Spleen (tissue), 11 donors: ENCODE data around the gene SYDE1. TPM values are rescaled to one million over a fixed set of nuclear protein-coding genes. Genes with fewer than 3 reads are reported as not detected.

Experiments
- DNase-seq: peaks from one replicate; pipeline ENCODE4 v3.0.0-alpha.2; 2020
- H3K27ac ChIP-seq, 8 donors: fragments of 200-600 bp; sonication (generic) in 7 of 8; 1 replicate in 4 of 8; 2 replicates in 4 of 8; pipeline versions ENCODE4 v1.5.0 to v1.8.0; 2016 to 2021; ENCODE audit warnings: inconsistent platforms in 4 of 8, mild to moderate bottlenecking in 4 of 8, moderate library complexity in 1 of 8
- H3K27me3 ChIP-seq, 7 donors: fragments of 200-600 bp; sonication (generic) in 6 of 7; replicated peaks in 1 of 7; 1 replicate in 4 of 7; 2 replicates in 3 of 7; pipeline versions ENCODE4 v1.5.0 to v1.8.0; 2016 to 2021; ENCODE audit warnings: inconsistent platforms in 3 of 7, mild to moderate bottlenecking in 1 of 7
- H3K36me3 ChIP-seq, 6 donors: fragments of 200-600 bp; sonication (generic) in 5 of 6; 1 replicate in 4 of 6; 2 replicates in 2 of 6; pipeline versions ENCODE4 v1.5.0 to v1.8.0; 2016 to 2021; ENCODE audit warnings: inconsistent platforms in 2 of 6
- H3K4me1 ChIP-seq, 6 donors: fragments of 200-600 bp; sonication (generic) in 5 of 6; 1 replicate in 3 of 6; 2 replicates in 3 of 6; pipeline versions ENCODE4 v1.5.0 to v1.8.0; 2016 to 2021; ENCODE audit warnings: inconsistent platforms in 3 of 6
- H3K4me3 ChIP-seq, 8 donors: fragments of 200-600 bp; sonication (generic) in 7 of 8; 1 replicate in 4 of 8; 2 replicates in 4 of 8; pipeline versions ENCODE4 v1.5.0 to v1.8.0; 2016 to 2021; ENCODE audit warnings: inconsistent platforms in 4 of 8, mild to moderate bottlenecking in 4 of 8, moderate library complexity in 2 of 8
- H3K9me3 ChIP-seq, 8 donors: fragments of 200-600 bp; sonication (generic) in 7 of 8; 1 replicate in 4 of 8; 2 replicates in 4 of 8; pipeline versions ENCODE4 v1.5.0 to v1.8.0; 2016 to 2021; ENCODE audit warnings: inconsistent platforms in 4 of 8
- CTCF ChIP-seq, 11 experiments: fragments of 200-600 bp in 7 of 11; fragments of 450-650 bp in 4 of 11; sonication (generic) in 4 of 11; IDR thresholded peaks in 8 of 11; conservative IDR thresholded peaks in 3 of 11; 1 replicate in 7 of 11; 2 replicates in 4 of 11; pipeline versions ENCODE4 v1.4.0 to v1.8.0; 2016 to 2021; ENCODE audit warnings: antibody characterized with exemption in 11 of 11, inconsistent platforms in 4 of 11, mild to moderate bottlenecking in 1 of 11
- POLR2A ChIP-seq, 3 donors: fragments of 450-650 bp; IDR thresholded peaks; one replicate each; pipeline ENCODE4 v1.5.1; 2017; ENCODE audit warnings: antibody characterized with exemption in 3 of 3, mild to moderate bottlenecking in 1 of 3
- POLR2AphosphoS5 ChIP-seq, 3 donors: sonication (generic); formaldehyde crosslinking; IDR thresholded peaks; one replicate each; pipeline ENCODE4 v1.5.1; 2017; ENCODE audit warnings: antibody characterized with exemption in 3 of 3
- WGBS, 5 donors: extraction: QIAGEN DNeasy Blood & Tissue Kit in 3 of 5; methylation state at CpG; one replicate each; pipeline versions ENCODE4 v1.1.5 to v1.1.7; 2013 to 2018; 5-methylcytosine and 5-hydroxymethylcytosine counted together
- intact Hi-C: fragments of 100-400 bp; cut with DNase I; formaldehyde crosslinking; loops from one replicate; pipeline ENCODE4 v1.15.0; 2023; ENCODE audit warnings: low total_unique reads
- polyA plus RNA-seq, 3 donors: library from polyadenylated mRNA; stranded (reverse); fragments of 200-250 nt; gene quantifications; one replicate each; pipeline ENCODE4 v1.2.1, GENCODE V29; 2013
- total RNA-seq, 7 donors: library from RNA; depleted of rRNA in 3 of 7; stranded (reverse); fragments of >200 nt in 3 of 7; fragmentation: NEBNext Ultra II Directional in 4 of 7; extraction: Animal tissue kit (Norgen Biotek cat#: 25700) in 4 of 7; gene quantifications; one replicate each; pipeline versions ENCODE4 v1.1.0 to v1.2.1, GENCODE V29; 2016 to 2021
- donor health status: healthy with polysubstance abuse.
- donor health status: DM: no; HTN: no; CAD: no; lungs with moderate emphysema.
- donor health status: DM: no; HTN: no; CAD: no.
- donor health status: Bipolar disorder and iron deficiency.
- donor health status: healthy.
- donor health status: DM: no; HTN: no; CAD: no.
- donor health status: DM: yes; HTN: yes; CAD: no.

Gene SYDE1
- total and polyA plus RNA-seq, 10 donors, result 2.0 to 27.6 (median 14.7) TPM

DNA sequence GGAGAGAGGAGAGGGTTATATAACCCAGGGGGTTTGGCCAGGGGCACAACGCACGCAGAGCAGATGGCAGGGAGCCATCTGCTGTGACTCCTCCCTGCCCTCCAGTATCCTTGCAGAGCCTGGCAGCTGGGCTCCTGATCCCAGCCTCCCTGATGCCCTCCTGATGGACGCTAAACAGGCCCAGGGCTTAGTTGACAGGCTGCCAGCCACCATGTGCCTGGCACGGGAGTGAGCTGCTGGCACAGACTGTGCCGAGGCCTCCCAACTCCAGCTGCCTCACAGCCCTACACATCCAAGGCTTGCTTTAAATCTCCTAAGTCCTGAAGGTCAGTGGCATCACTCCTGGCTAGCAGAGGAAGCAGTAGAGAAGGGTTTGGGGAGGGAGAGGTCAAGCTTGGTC lies 16.7 kb downstream of the SYDE1 start:
- peaks cover 3 to 47% (median 39%) of the 10 kb centered on the region in 6 donors for H3K36me3 ChIP-seq

GRCh38 chr19:15124572-15125231 lies 17.5 kb downstream of the SYDE1 start:
- Histone ChIP-seq H3K27me3 (peaks cover 0 to 6% (median 0%) of the 10 kb centered on the region in 7 donors), H3K4me1 (peaks cover 0 to 30% (median 21%) of the 10 kb centered on the region in 6 donors), H3K36me3 (peaks cover 0 to 39% (median 31%) of the 10 kb centered on the region in 6 donors), H3K4me3 (peak overlapping the region; percentile 56 to 90 (median 76)), H3K27ac (peak overlapping the region; percentile 83 to 96 (median 93)), H3K9me3 (no peaks in the 10 kb centered on the region)
- intact Hi-C loops, result no loop called here
- no peak for TF ChIP-seq POLR2A (IDR thresholded peaks at IDR 0.05)
- TF ChIP-seq CTCF (IDR thresholded peaks at IDR 0.05 in 8 of 11, conservative IDR thresholded peaks at IDR 0.05 in 3 of 11), result no peak
- TF ChIP-seq POLR2AphosphoS5 (IDR thresholded peaks at IDR 0.05), result no peak
- WGBS, 5 donors, result 2 to 8% (median 5%) methylated on average over 17 to 33 of the region's 33 CpGs
- no peak for DNase-seq

More for the DNA sequence above, 16.7 kb downstream of the SYDE1 start:
- Histone ChIP-seq H3K4me3 (peak overlapping the region in 2 of 8 donors; percentile 69 to 85), H3K9me3 (peaks cover 0 to under 1% (median 0%) of the 10 kb centered on the region in 8 donors), H3K4me1 (peaks cover 0 to 30% (median 21%) of the 10 kb centered on the region in 6 donors), H3K27ac (peak overlapping the region in 5 of 8 donors; percentile 8 to 96 (median 91)), H3K27me3 (peaks cover 0 to 1% (median 0%) of the 10 kb centered on the region in 7 donors)
- TF ChIP-seq POLR2A (IDR thresholded peaks at IDR 0.05), result no peak
- TF ChIP-seq CTCF (IDR thresholded peaks at IDR 0.05 in 8 of 11, conservative IDR thresholded peaks at IDR 0.05 in 3 of 11), result no peak
- TF ChIP-seq POLR2AphosphoS5 (IDR thresholded peaks at IDR 0.05), result no peak
- 51 to 83% (median 72%) methylated on average over 5 of the region's 5 CpGs for WGBS, 5 donors
- intact Hi-C loops, result no loop called here
- no peak for DNase-seq

GRCh38 chr19:15125232-15126067 lies 18.2 kb downstream of the SYDE1 start:
- 0 to 1% (median 0%) methylated on average over 53 to 61 of the region's 61 CpGs for WGBS, 5 donors
- intact Hi-C loops, result no loop called here
- Histone ChIP-seq H3K4me3 (peak overlapping the region; percentile 56 to 90 (median 76)), H3K4me1 (peaks cover 0 to 30% (median 21%) of the 10 kb centered on the region in 6 donors), H3K27me3 (peaks cover 0 to 14% (median 0%) of the 10 kb centered on the region in 7 donors), H3K9me3 (no peaks in the 10 kb centered on the region), H3K27ac (peak overlapping the region; percentile 83 to 96 (median 93)), H3K36me3 (peaks cover 0 to 31% (median 23%) of the 10 kb centered on the region in 6 donors)
- DNase-seq, result peak; percentile 99
- peak; percentile 92 to 94 (median 93) for TF ChIP-seq POLR2AphosphoS5 (IDR thresholded peaks at IDR 0.05)
- peak in 5 of 11 experiments; percentile 19 to 28 (median 22) for TF ChIP-seq CTCF (IDR thresholded peaks at IDR 0.05 in 8 of 11, conservative IDR thresholded peaks at IDR 0.05 in 3 of 11)
- TF ChIP-seq POLR2A (IDR thresholded peaks at IDR 0.05), result no peak
